Astrocyte (in vitro differentiated cells and primary cell): Measurements from ENCODE around the gene GNAT1. TPM values are rescaled to one million over a fixed set of nuclear protein-coding genes. Genes with fewer than 3 reads are reported as not detected.

Experiments
- DNase-seq: peaks from one replicate; pipeline ENCODE4 v3.0.0-alpha.2; 2010; ENCODE audit warnings: low read depth
- FAIRE-seq: peaks from 2 replicates; lab custom pipeline; 2011; peaks lifted over from hg19 to GRCh38; lab: Jason Lieb, UNC
- H2AFZ ChIP-seq: 2 replicates; pipeline ENCODE4 v1.6.0; 2012; ENCODE audit warnings: low read depth, low read length, inconsistent platforms
- H3K27ac ChIP-seq: 2 replicates; pipeline ENCODE4 v1.5.1; 2011; ENCODE audit warnings: low read depth, low read length, inconsistent platforms
- H3K27me3 ChIP-seq: 2 replicates; pipeline ENCODE4 v1.6.0; 2011; ENCODE audit warnings: low read length, inconsistent platforms; ENCODE audit not compliant: insufficient read depth
- H3K36me3 ChIP-seq: 2 replicates; pipeline ENCODE4 v1.5.1; 2011; ENCODE audit warnings: low read length, inconsistent platforms; ENCODE audit not compliant: insufficient read depth
- H3K4me1 ChIP-seq: 2 replicates; pipeline ENCODE4 v1.5.1; 2011; ENCODE audit warnings: low read length, inconsistent platforms; ENCODE audit not compliant: insufficient read depth
- H3K4me2 ChIP-seq: 2 replicates; pipeline ENCODE4 v1.6.0; 2012; ENCODE audit warnings: low read length, inconsistent platforms
- H3K4me3 ChIP-seq: 2 replicates; pipeline ENCODE4 v1.5.1; 2011; ENCODE audit warnings: low read depth, mild to moderate bottlenecking, low read length, inconsistent platforms; ENCODE audit not compliant: insufficient read depth
- H3K79me2 ChIP-seq: 2 replicates; pipeline ENCODE4 v1.6.0; 2012; ENCODE audit warnings: mild to moderate bottlenecking, low read length, inconsistent platforms; ENCODE audit not compliant: insufficient read depth
- H3K9ac ChIP-seq: 2 replicates; pipeline ENCODE4 v1.6.0; 2012; ENCODE audit warnings: mild to moderate bottlenecking, low read length, inconsistent platforms
- H3K9me3 ChIP-seq: 2 replicates; pipeline ENCODE4 v1.5.1; 2012; ENCODE audit warnings: low read depth, mild to moderate bottlenecking, low read length, inconsistent platforms; ENCODE audit not compliant: insufficient read depth
- H4K20me1 ChIP-seq: 2 replicates; pipeline ENCODE4 v1.6.0; 2012; ENCODE audit warnings: low read length, inconsistent platforms; ENCODE audit not compliant: insufficient read depth
- H3K27ac Mint-ChIP-seq: one replicate; pipeline ENCODE4 v1.8.0; 2021; ENCODE audit warnings: mild to moderate bottlenecking, mixed read lengths; ENCODE audit not compliant: unreplicated experiment
- H3K27me3 Mint-ChIP-seq: one replicate; pipeline ENCODE4 v1.8.0; 2021; ENCODE audit warnings: low read depth, mixed read lengths; ENCODE audit not compliant: unreplicated experiment
- H3K36me3 Mint-ChIP-seq: one replicate; pipeline ENCODE4 v1.8.0; 2021; ENCODE audit warnings: low read depth, mixed read lengths; ENCODE audit not compliant: unreplicated experiment
- H3K4me1 Mint-ChIP-seq: one replicate; pipeline ENCODE4 v1.8.0; 2021; ENCODE audit warnings: low read depth, mixed read lengths; ENCODE audit not compliant: unreplicated experiment
- H3K4me3 Mint-ChIP-seq: one replicate; pipeline ENCODE4 v1.8.0; 2021; ENCODE audit warnings: mild to moderate bottlenecking, moderate library complexity, mixed read lengths; ENCODE audit not compliant: unreplicated experiment
- H3K9me3 Mint-ChIP-seq: one replicate; pipeline ENCODE4 v1.8.0; 2021; ENCODE audit warnings: mild to moderate bottlenecking, mixed read lengths; ENCODE audit not compliant: unreplicated experiment
- CTCF ChIP-seq: IDR thresholded peaks from 2 replicates; pipeline ENCODE4 v1.5.1; 2011; ENCODE audit warnings: low read depth, mild to moderate bottlenecking, inconsistent platforms, low read length, moderate library complexity; ENCODE audit not compliant: insufficient read depth
- EZH2 ChIP-seq: IDR thresholded peaks from 2 replicates; pipeline ENCODE4 v1.6.1; 2012; ENCODE audit warnings: mild to moderate bottlenecking, low read length, inconsistent platforms; ENCODE audit not compliant: insufficient read depth
- total RNA-seq: library from RNA; stranded (reverse); gene quantifications from 2 replicates; pipeline ENCODE4 v1.2.1, GENCODE V29; 2021

Gene GNAT1
- total RNA-seq, 1 donor from 2014 or later = not detected

- no peak overlapping the region for H3K9ac ChIP-seq
- Mint-ChIP-seq H3K36me3 (no peaks in the 10 kb centered on the region), H3K27me3 (peaks cover 27% of the 10 kb centered on the region), H3K4me1 (peaks cover 14% of the 10 kb centered on the region), H3K4me3 (no peak overlapping the region), H3K9me3 (peaks cover 3% of the 10 kb centered on the region), H3K27ac (no peak overlapping the region)
- H3K4me1 ChIP-seq = no peaks in the 10 kb centered on the region
- H4K20me1 ChIP-seq = no peaks in the 10 kb centered on the region
- H3K27me3 ChIP-seq = peaks cover 24% of the 10 kb centered on the region
- TF ChIP-seq EZH2 (no peak), CTCF (no peak)
- H3K4me3 ChIP-seq = no peak overlapping the region
- no peak overlapping the region for H2AFZ ChIP-seq
- FAIRE-seq = no peak
- H3K27ac ChIP-seq = no peak overlapping the region
- no peaks in the 10 kb centered on the region for H3K9me3 ChIP-seq
- DNase-seq = no peak
- H3K4me2 ChIP-seq = no peak overlapping the region
- H3K79me2 ChIP-seq = no peaks in the 10 kb centered on the region
- no peaks in the 10 kb centered on the region for H3K36me3 ChIP-seq
These were observed 16.1 kb downstream of the GNAT1 start for GRCh38 chr3:50207359-50208042.

- Histone ChIP-seq H3K9ac (no peak overlapping the region), H2AFZ (no peak overlapping the region), H3K36me3 (no peaks in the 10 kb centered on the region), H4K20me1 (no peaks in the 10 kb centered on the region), H3K79me2 (no peaks in the 10 kb centered on the region), H3K4me3 (no peak overlapping the region), H3K4me1 (no peaks in the 10 kb centered on the region), H3K9me3 (no peaks in the 10 kb centered on the region), H3K27me3 (peaks cover 21% of the 10 kb centered on the region), H3K4me2 (no peak overlapping the region), H3K27ac (no peak overlapping the region)
- Mint-ChIP-seq H3K27me3 (peaks cover 21% of the 10 kb centered on the region), H3K27ac (no peak overlapping the region), H3K36me3 (no peaks in the 10 kb centered on the region), H3K9me3 (no peaks in the 10 kb centered on the region), H3K4me3 (no peak overlapping the region), H3K4me1 (peaks cover 7% of the 10 kb centered on the region)
- no peak for TF ChIP-seq CTCF
- no peak for TF ChIP-seq EZH2
- no peak for DNase-seq
- FAIRE-seq = no peak
These were observed 17.4 kb downstream of the GNAT1 start for GRCh38 chr3:50208677-50209344.

- Histone ChIP-seq H3K4me3 (no peak overlapping the region), H4K20me1 (no peaks in the 10 kb centered on the region), H3K9ac (no peak overlapping the region), H3K4me2 (no peak overlapping the region), H3K4me1 (no peaks in the 10 kb centered on the region), H3K27me3 (peaks cover 16% of the 10 kb centered on the region), H3K27ac (no peak overlapping the region), H3K79me2 (no peaks in the 10 kb centered on the region), H2AFZ (no peak overlapping the region), H3K36me3 (no peaks in the 10 kb centered on the region), H3K9me3 (no peaks in the 10 kb centered on the region)
- Mint-ChIP-seq H3K4me1 (peaks cover 4% of the 10 kb centered on the region), H3K9me3 (no peaks in the 10 kb centered on the region), H3K27me3 (peaks cover 29% of the 10 kb centered on the region), H3K36me3 (no peaks in the 10 kb centered on the region), H3K4me3 (no peak overlapping the region), H3K27ac (no peak overlapping the region)
- FAIRE-seq (no peak), DNase-seq (no peak)
- TF ChIP-seq EZH2 = no peak
- TF ChIP-seq CTCF = no peak
These were observed 18.7 kb downstream of the GNAT1 start for GRCh38 chr3:50210176-50210509.
